Thyroid gland (tissue), 4 donors: Measurements from ENCODE around the gene COG3.

Source experiments
- CTCF ChIP-seq, 6 experiments: fragments of 200-600 bp in 3 of 6; fragments of 450-650 bp in 3 of 6; sonication (generic) in 3 of 6; IDR thresholded peaks; one replicate each; pipeline ENCODE4 v1.5.1; 2016 to 2019; ENCODE audit warnings: antibody characterized with exemption in 6 of 6, mild to moderate bottlenecking in 2 of 6, inconsistent platforms in 1 of 6, moderate library complexity in 1 of 6
- POLR2A ChIP-seq, 2 donors: fragments of 450-650 bp; IDR thresholded peaks; one replicate each; pipeline ENCODE4 v1.6.1; 2017; ENCODE audit warnings: antibody characterized with exemption in 2 of 2, mild to moderate bottlenecking in 2 of 2, moderate library complexity in 1 of 2

DNA sequence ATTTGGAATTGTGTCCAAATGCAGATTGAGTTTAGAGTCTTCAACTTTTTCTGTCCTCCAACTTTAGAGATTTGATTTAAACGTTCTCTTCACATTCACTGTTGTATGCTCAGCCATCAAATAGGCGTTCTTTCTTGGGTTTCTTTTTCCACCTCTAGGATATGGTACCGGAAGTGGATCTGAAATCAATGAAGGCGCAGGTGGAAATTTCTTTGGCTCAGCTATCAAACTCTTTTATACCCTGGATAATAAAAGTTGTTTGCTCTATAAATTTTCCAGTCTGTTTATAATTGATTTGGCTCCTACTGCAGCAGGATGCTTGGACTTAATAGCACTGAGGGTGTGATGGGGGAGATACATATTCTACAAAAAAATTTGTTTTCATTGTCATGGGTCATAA is 1.6 kb downstream of the COG3 start:
- TF ChIP-seq CTCF (IDR thresholded peaks at IDR 0.05) (no peak), POLR2A (IDR thresholded peaks at IDR 0.05) (no peak)
